WTC11 (cell line): Measurements from ENCODE around the gene BCAS1. TPM values are rescaled to one million over a fixed set of nuclear protein-coding genes. Genes with fewer than 3 reads are reported as not detected.

Source experiments
- ATAC-seq: fragments of 200-7000 bp; cut with Tn5 transposase; 2 replicates; pipeline ENCODE4 v1.10.0; 2021; ENCODE audit warnings: mild to moderate bottlenecking, moderate library complexity
- CTCF ChIA-PET: fragments of 300-600 bp; sonication (Branson Sonifier 250); formaldehyde crosslinking; loops from one replicate; lab custom pipeline; 2021; ENCODE audit warnings: antibody characterized with exemption; lab: Charles Lee
- POLR2A ChIA-PET: fragments of 350-600 bp; sonication (Branson Sonifier 250); formaldehyde crosslinking; loops from one replicate; lab custom pipeline; 2021; ENCODE audit warnings: antibody characterized with exemption; lab: Charles Lee
- DNase-seq: peaks from one replicate; pipeline ENCODE4 v3.0.0; 2021; ENCODE audit warnings: low spot score
- H3K27ac Mint-ChIP-seq: 2 replicates; pipeline ENCODE4 v1.8.0; 2021; ENCODE audit warnings: mixed read lengths
- H3K27me3 Mint-ChIP-seq: 2 replicates; pipeline ENCODE4 v1.8.0; 2021; ENCODE audit warnings: low read depth, mild to moderate bottlenecking, moderate library complexity, mixed read lengths
- H3K36me3 Mint-ChIP-seq: 2 replicates; pipeline ENCODE4 v1.8.0; 2021; ENCODE audit warnings: mixed read lengths
- H3K4me1 Mint-ChIP-seq: 2 replicates; pipeline ENCODE4 v1.8.0; 2022; ENCODE audit warnings: mixed read lengths
- H3K4me3 Mint-ChIP-seq: 2 replicates; pipeline ENCODE4 v1.8.0; 2021; ENCODE audit warnings: mild to moderate bottlenecking, moderate library complexity, mixed read lengths
- H3K9me3 Mint-ChIP-seq: 2 replicates; pipeline ENCODE4 v1.8.0; 2021; ENCODE audit warnings: mixed read lengths
- CBFB ChIP-seq: sonication (generic); formaldehyde crosslinking; IDR thresholded peaks from 2 replicates; pipeline ENCODE4 v1.8.1; 2022; ENCODE audit warnings: mild to moderate bottlenecking, low read depth, missing genetic modification reagents
- CREM ChIP-seq: sonication (generic); formaldehyde crosslinking; IDR thresholded peaks from 2 replicates; pipeline ENCODE4 v1.8.1; 2022; ENCODE audit warnings: mild to moderate bottlenecking, missing genetic modification reagents, moderate library complexity
- GABPB1 ChIP-seq: sonication (generic); formaldehyde crosslinking; IDR thresholded peaks from 2 replicates; pipeline ENCODE4 v1.8.1; 2023; ENCODE audit warnings: mild to moderate bottlenecking, missing genetic modification reagents
- GTF2I ChIP-seq: fragments of 250-450 bp; sonication (Bioruptor Pico); conservative IDR thresholded peaks from 2 replicates; pipeline ENCODE4 v1.4.0; 2021; ENCODE audit warnings: mild to moderate bottlenecking
- SOX15 ChIP-seq: fragments of 250-450 bp; sonication (Bioruptor Pico); IDR thresholded peaks from 2 replicates; pipeline ENCODE4 v1.9.0; 2021; ENCODE audit warnings: mild to moderate bottlenecking
- total RNA-seq: library from RNA; stranded (reverse); gene quantifications from 3 replicates; pipeline ENCODE4 v1.2.3, GENCODE V29; 2021
- TF ChIP-seq, protein P1 (sequence below): sonication (generic); formaldehyde crosslinking; IDR thresholded peaks from 2 replicates; pipeline ENCODE4 v1.8.1; 2023; ENCODE audit warnings: mild to moderate bottlenecking, missing genetic modification reagents, borderline replicate concordance
- TF ChIP-seq, protein P2 (sequence below): sonication (generic); formaldehyde crosslinking; IDR thresholded peaks from 2 replicates; pipeline ENCODE4 v1.8.1; 2022; ENCODE audit warnings: mild to moderate bottlenecking, moderate library complexity, missing genetic modification reagents
- TF ChIP-seq, protein P3 (sequence below): sonication (generic); formaldehyde crosslinking; IDR thresholded peaks from 2 replicates; pipeline ENCODE4 v1.8.0; 2022; ENCODE audit warnings: mild to moderate bottlenecking, missing genetic modification reagents
- TF ChIP-seq, protein P4 (sequence below): sonication (generic); formaldehyde crosslinking; IDR thresholded peaks from 2 replicates; pipeline ENCODE4 v1.8.1; 2023; ENCODE audit warnings: mild to moderate bottlenecking, missing genetic modification reagents

The BCAS1 gene
- total RNA-seq, 1 experiment from 2014 or later = 0.11 TPM

DNA sequence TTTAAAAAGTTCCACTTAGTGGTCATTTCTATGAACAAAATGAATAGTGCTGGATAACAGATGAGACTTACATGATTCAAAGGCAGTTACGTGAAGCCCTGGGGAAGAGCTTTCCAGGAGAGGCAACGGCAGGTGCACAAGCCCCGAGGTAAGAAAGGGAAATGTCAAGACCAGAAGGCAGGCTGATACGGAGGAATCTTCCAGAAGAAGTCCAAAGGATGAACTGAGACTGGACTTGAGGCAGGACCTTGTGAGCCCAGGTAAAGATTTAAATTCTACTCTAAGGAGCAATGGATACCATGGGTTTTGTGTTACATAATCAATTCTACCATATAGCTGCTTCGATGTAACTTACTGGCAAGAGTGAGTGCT lies 164.6 kb downstream of the BCAS1 start:
- ChIA-PET POLR2A (no interaction called here), CTCF (interaction anchor here (2.8 kb wide), 1 partner anchor 9 kb away, joined by 10 read pairs; no protein-coding TSS in a partner anchor)
- no peak for ATAC-seq
- Mint-ChIP-seq H3K9me3 (peaks cover 7% of the 10 kb centered on the region), H3K27me3 (no peaks in the 10 kb centered on the region; the same call in 1 of the 2 replicates), H3K4me3 (no peak overlapping the region), H3K27ac (no peak overlapping the region), H3K36me3 (peaks cover 7% of the 10 kb centered on the region), H3K4me1 (peaks cover 16% of the 10 kb centered on the region)
- no peak for TF ChIP-seq GTF2I
- TF ChIP-seq CREM (CRISPR knock-in tag) = no peak
- TF ChIP-seq SOX15 (CRISPR knock-in tag) = no peak
- TF ChIP-seq, protein P1, sequence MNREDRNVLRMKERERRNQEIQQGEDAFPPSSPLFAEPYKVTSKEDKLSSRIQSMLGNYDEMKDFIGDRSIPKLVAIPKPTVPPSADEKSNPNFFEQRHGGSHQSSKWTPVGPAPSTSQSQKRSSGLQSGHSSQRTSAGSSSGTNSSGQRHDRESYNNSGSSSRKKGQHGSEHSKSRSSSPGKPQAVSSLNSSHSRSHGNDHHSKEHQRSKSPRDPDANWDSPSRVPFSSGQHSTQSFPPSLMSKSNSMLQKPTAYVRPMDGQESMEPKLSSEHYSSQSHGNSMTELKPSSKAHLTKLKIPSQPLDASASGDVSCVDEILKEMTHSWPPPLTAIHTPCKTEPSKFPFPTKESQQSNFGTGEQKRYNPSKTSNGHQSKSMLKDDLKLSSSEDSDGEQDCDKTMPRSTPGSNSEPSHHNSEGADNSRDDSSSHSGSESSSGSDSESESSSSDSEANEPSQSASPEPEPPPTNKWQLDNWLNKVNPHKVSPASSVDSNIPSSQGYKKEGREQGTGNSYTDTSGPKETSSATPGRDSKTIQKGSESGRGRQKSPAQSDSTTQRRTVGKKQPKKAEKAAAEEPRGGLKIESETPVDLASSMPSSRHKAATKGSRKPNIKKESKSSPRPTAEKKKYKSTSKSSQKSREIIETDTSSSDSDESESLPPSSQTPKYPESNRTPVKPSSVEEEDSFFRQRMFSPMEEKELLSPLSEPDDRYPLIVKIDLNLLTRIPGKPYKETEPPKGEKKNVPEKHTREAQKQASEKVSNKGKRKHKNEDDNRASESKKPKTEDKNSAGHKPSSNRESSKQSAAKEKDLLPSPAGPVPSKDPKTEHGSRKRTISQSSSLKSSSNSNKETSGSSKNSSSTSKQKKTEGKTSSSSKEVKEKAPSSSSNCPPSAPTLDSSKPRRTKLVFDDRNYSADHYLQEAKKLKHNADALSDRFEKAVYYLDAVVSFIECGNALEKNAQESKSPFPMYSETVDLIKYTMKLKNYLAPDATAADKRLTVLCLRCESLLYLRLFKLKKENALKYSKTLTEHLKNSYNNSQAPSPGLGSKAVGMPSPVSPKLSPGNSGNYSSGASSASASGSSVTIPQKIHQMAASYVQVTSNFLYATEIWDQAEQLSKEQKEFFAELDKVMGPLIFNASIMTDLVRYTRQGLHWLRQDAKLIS (CRISPR knock-in tag) = no peak
- no peak for TF ChIP-seq GABPB1 (CRISPR knock-in tag)
- TF ChIP-seq, protein P2, sequence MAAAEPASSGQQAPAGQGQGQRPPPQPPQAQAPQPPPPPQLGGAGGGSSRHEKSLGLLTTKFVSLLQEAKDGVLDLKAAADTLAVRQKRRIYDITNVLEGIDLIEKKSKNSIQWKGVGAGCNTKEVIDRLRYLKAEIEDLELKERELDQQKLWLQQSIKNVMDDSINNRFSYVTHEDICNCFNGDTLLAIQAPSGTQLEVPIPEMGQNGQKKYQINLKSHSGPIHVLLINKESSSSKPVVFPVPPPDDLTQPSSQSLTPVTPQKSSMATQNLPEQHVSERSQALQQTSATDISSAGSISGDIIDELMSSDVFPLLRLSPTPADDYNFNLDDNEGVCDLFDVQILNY (CRISPR knock-in tag) = no peak
- TF ChIP-seq, protein P3, sequence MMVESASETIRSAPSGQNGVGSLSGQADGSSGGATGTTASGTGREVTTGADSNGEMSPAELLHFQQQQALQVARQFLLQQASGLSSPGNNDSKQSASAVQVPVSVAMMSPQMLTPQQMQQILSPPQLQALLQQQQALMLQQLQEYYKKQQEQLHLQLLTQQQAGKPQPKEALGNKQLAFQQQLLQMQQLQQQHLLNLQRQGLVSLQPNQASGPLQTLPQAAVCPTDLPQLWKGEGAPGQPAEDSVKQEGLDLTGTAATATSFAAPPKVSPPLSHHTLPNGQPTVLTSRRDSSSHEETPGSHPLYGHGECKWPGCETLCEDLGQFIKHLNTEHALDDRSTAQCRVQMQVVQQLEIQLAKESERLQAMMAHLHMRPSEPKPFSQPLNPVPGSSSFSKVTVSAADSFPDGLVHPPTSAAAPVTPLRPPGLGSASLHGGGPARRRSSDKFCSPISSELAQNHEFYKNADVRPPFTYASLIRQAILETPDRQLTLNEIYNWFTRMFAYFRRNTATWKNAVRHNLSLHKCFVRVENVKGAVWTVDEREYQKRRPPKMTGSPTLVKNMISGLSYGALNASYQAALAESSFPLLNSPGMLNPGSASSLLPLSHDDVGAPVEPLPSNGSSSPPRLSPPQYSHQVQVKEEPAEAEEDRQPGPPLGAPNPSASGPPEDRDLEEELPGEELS = no peak
- DNase-seq = no peak

DNA sequence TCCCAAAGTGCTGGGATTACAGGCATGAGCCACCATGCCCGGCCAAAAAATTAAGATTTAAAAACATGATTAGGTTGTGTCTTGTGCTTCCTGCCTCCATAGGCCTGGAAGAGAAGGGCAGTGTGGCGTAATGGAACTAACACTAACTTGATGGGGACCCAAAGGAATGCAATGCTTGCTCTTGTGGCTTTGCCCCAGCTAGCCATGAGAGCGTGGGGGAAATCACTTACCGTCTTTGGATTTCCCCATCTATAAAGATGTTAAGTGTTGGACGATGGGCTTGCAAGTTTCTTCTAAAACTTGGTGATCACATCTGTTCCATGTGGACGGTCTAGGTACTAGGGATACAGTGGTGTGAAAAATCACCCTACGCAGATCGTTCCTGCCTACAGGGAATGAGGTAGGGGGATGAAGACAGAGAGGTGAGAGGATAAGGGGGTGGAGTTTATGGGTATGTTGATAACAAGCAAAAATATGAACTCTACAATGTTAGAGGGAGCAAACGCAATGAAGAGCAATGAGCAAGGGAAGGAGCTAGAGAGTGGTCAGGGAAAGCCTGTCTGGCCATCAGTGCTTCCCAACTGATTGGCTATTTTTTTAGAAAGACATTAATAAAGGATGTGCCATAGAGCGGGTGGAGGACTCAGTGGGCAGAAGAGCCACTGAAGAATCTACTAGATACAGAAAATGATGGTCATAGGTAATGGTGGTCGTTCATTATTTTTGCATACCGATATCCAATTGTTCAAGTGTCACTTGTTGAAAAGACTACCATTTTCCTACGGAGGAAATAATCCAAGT lies 165.2 kb downstream of the BCAS1 start:
- no peak overlapping the region for H3K4me3 Mint-ChIP-seq
- H3K36me3 Mint-ChIP-seq = peaks cover under 1% of the 10 kb centered on the region
- H3K27me3 Mint-ChIP-seq = no peaks in the 10 kb centered on the region; the same call in 1 of the 2 replicates
- H3K4me1 Mint-ChIP-seq = peaks cover 22% of the 10 kb centered on the region
- ATAC-seq (no peak), DNase-seq (no peak)
- no peak overlapping the region for H3K27ac Mint-ChIP-seq
- ChIA-PET CTCF (interaction anchor here (2.8 kb wide), 1 partner anchor 10 kb away, joined by 10 read pairs; no protein-coding TSS in a partner anchor), POLR2A (no interaction called here)
- H3K9me3 Mint-ChIP-seq = peaks cover under 1% of the 10 kb centered on the region
- TF ChIP-seq, protein P2 (CRISPR knock-in tag) = no peak

DNA sequence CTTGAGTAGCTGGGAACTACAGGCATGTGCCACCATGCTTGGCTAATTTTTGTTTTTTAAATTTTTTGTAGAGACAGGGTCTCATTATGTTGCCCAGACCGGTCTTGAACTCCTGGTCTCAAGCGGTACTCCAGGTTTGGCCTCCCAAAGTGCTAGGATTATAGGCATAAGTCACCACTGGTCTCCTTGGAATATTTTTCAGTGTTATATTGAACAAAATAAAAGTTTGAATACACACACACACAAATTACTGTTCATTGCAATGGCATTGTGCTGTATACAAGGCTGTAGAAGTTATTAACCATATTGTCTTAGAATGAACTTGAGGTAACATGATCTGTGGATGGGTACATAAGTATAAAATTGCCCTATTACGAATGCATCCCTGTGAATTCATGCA lies 166.1 kb downstream of the BCAS1 start:
- CTCF ChIA-PET = interaction anchor here (2.8 kb wide), 1 partner anchor 11 kb away, joined by 10 read pairs; no protein-coding TSS in a partner anchor
- POLR2A ChIA-PET = interaction anchor here (0.6 kb wide), 1 partner anchor 162 kb away, joined by 5 read pairs; no protein-coding TSS in a partner anchor
- no peaks in the 10 kb centered on the region for H3K9me3 Mint-ChIP-seq
- no peak overlapping the region for H3K4me3 Mint-ChIP-seq
- H3K36me3 Mint-ChIP-seq = no peaks in the 10 kb centered on the region
- TF ChIP-seq SOX15 (CRISPR knock-in tag) = no peak
- TF ChIP-seq CBFB = no peak
- TF ChIP-seq, protein P4, sequence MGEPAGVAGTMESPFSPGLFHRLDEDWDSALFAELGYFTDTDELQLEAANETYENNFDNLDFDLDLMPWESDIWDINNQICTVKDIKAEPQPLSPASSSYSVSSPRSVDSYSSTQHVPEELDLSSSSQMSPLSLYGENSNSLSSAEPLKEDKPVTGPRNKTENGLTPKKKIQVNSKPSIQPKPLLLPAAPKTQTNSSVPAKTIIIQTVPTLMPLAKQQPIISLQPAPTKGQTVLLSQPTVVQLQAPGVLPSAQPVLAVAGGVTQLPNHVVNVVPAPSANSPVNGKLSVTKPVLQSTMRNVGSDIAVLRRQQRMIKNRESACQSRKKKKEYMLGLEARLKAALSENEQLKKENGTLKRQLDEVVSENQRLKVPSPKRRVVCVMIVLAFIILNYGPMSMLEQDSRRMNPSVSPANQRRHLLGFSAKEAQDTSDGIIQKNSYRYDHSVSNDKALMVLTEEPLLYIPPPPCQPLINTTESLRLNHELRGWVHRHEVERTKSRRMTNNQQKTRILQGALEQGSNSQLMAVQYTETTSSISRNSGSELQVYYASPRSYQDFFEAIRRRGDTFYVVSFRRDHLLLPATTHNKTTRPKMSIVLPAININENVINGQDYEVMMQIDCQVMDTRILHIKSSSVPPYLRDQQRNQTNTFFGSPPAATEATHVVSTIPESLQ (CRISPR knock-in tag) = no peak
- H3K4me1 Mint-ChIP-seq = peaks cover 30% of the 10 kb centered on the region
- no peak overlapping the region for H3K27ac Mint-ChIP-seq
- no peaks in the 10 kb centered on the region; the same call in 1 of the 2 replicates for H3K27me3 Mint-ChIP-seq
- DNase-seq (no peak), ATAC-seq (no peak)
